Measurements from ENCODE around the gene IRF2. TPM values are rescaled to one million over a fixed set of nuclear protein-coding genes. Genes with fewer than 3 reads are reported as not detected.
A peak's percentile ranks its signal among the peaks of the same experiment; 100 is the strongest.

The IRF2 gene
- 44.0 TPM for total RNA-seq
- long read RNA-seq, transcript IRF2-201 (9 exons, 2,303 nt) = major isoform, 41 of 55 reads
- long read RNA-seq, partial matches to known transcripts = 4 of 55 reads
- long read RNA-seq, other reads (novel, unspliced or antisense) = 10 of 55 reads

- ATAC-seq (peak; percentile 92), DNase-seq (peak; percentile 99)
- H3K4me1 ChIP-seq = peaks cover 54% of the 10 kb centered on the region
- peak within 1 kb of the TSS; percentile 79 for H3K4me3 ChIP-seq
- H3K27ac ChIP-seq = peak within 1 kb of the TSS; percentile 99
- no peaks in the 10 kb centered on the region for H3K36me3 ChIP-seq
- intact Hi-C loops (cut with DNase I) = loop anchor here (10.0 kb wide), 1 partner anchor 60 kb away; no protein-coding TSS in a partner anchor
- no peaks in the 10 kb centered on the region for H3K9me3 ChIP-seq
- TF ChIP-seq CTCF (IDR thresholded peaks at IDR 0.05) = no peak
- no peaks in the 10 kb centered on the region for H3K27me3 ChIP-seq
These were observed at the start of gene IRF2 for GRCh38 chr4:184474263-184475095. Gene IRF2, minus strand, starts transcription at chr4:184474550. Its CDS starts 45,486 bp downstream, at chr4:184429064.

- Histone ChIP-seq H3K9me3 (no peaks in the 10 kb centered on the region), H3K4me3 (no peak overlapping the region), H3K4me1 (peaks cover 13% of the 10 kb centered on the region), H3K36me3 (no peaks in the 10 kb centered on the region), H3K27ac (no peak overlapping the region), H3K27me3 (no peaks in the 10 kb centered on the region)
- intact Hi-C loops (cut with DNase I) = no loop called here
- ATAC-seq (no peak), DNase-seq (no peak)
- TF ChIP-seq CTCF (IDR thresholded peaks at IDR 0.05) = no peak
These were observed 41.3 kb upstream of the IRF2 start for GRCh38 chr4:184515606-184516005.

GRCh38 chr4:184514121-184514988 lies 40.0 kb upstream of the IRF2 start:
- intact Hi-C loops (cut with DNase I) = no loop called here
- TF ChIP-seq CTCF (IDR thresholded peaks at IDR 0.05) = no peak
- ATAC-seq (peak; percentile 94), DNase-seq (peak; percentile 70)
- no peaks in the 10 kb centered on the region for H3K36me3 ChIP-seq
- no peaks in the 10 kb centered on the region for H3K9me3 ChIP-seq
- H3K4me1 ChIP-seq = peaks cover 13% of the 10 kb centered on the region
- H3K4me3 ChIP-seq = no peak overlapping the region
- no peaks in the 10 kb centered on the region for H3K27me3 ChIP-seq
- H3K27ac ChIP-seq = peak overlapping the region; percentile 32

DNA sequence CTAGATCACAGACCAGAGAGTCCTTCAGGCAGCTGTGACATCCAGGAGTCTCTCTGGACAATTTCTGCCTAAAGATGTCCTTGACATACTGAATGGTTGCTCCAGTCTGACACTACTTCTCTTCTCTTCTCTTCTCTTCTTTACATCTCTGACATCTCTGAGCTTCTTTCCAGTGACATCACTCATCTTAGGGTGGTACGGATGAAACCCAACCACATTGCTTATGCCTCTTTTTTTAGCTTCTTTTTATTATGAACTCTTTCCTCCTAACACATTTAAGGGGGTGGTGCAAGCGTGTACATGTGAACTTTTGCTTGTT lies 39.4 kb upstream of the IRF2 start:
- Histone ChIP-seq H3K4me1 (peaks cover 13% of the 10 kb centered on the region), H3K9me3 (no peaks in the 10 kb centered on the region), H3K27me3 (no peaks in the 10 kb centered on the region), H3K4me3 (no peak overlapping the region), H3K36me3 (no peaks in the 10 kb centered on the region), H3K27ac (no peak overlapping the region)
- no peak for TF ChIP-seq CTCF (IDR thresholded peaks at IDR 0.05)
- no peak for ATAC-seq
- DNase-seq = no peak
- intact Hi-C loops (cut with DNase I) = no loop called here

- H3K27me3 ChIP-seq = no peaks in the 10 kb centered on the region
- no peak overlapping the region for H3K27ac ChIP-seq
- H3K9me3 ChIP-seq = no peaks in the 10 kb centered on the region
- H3K36me3 ChIP-seq = no peaks in the 10 kb centered on the region
- ATAC-seq (no peak), DNase-seq (no peak)
- TF ChIP-seq CTCF (IDR thresholded peaks at IDR 0.05) = no peak
- H3K4me1 ChIP-seq = peaks cover 13% of the 10 kb centered on the region
- H3K4me3 ChIP-seq = no peak overlapping the region
- intact Hi-C loops (cut with DNase I) = no loop called here
These were observed 36.8 kb upstream of the IRF2 start for GRCh38 chr4:184511156-184511555.

Measured in upper lobe of right lung (tissue), 1 donor.